ENCODE results near the gene SFMBT2. TPM values are rescaled to one million over a fixed set of nuclear protein-coding genes. Genes with fewer than 3 reads are reported as not detected.

The SFMBT2 gene
- total RNA-seq, 2 experiments from 2014 or later, result 7.9 to 8.3 TPM

GRCh38 chr10:7279303-7279702 is 131.5 kb downstream of the SFMBT2 start:
- Histone ChIP-seq H3K36me3 (ENCODE audit: insufficient read depth, low read length) (no peaks in the 10 kb centered on the region), H3K27ac (ENCODE audit: low read depth, low read length, poor library complexity, severe bottlenecking) (no peak overlapping the region), H3K9me3 (ENCODE audit: low read length) (no peaks in the 10 kb centered on the region), H3K4me2 (ENCODE audit: low read length) (no peak overlapping the region), H3K4me1 (ENCODE audit: insufficient read depth, low read length, poor library complexity, severe bottlenecking) (no peaks in the 10 kb centered on the region), H3K79me2 (ENCODE audit: insufficient read depth, low read depth, low read length) (no peaks in the 10 kb centered on the region), H2AFZ (ENCODE audit: low read length) (no peak overlapping the region), H4K20me1 (ENCODE audit: insufficient read depth, low read length) (no peaks in the 10 kb centered on the region), H3K4me3 (ENCODE audit: low read depth, low read length, poor library complexity, severe bottlenecking) (no peak overlapping the region), H3K9me2 (ENCODE audit: insufficient read depth, low read length) (no peaks in the 10 kb centered on the region)
- no peak for DNase-seq (ENCODE audit: low spot score)
- no TSS peak for BruUV-seq (replicated peaks)
- CTCF ChIA-PET (ENCODE audit: unreplicated experiment), result no interaction called here
- intact Hi-C loops (cut with micrococcal nuclease; ENCODE audit: unreplicated experiment), result no loop called here
- no peak for TF ChIP-seq EZH2phosphoT487 (IDR thresholded peaks at IDR 0.05; ENCODE audit: borderline replicate concordance, low read depth, low read length)
- no peak for TF ChIP-seq CTCF (conservative IDR thresholded peaks at IDR 0.05; ENCODE audit: low read length)
- POLR2A ChIA-PET, result no interaction called here

GRCh38 chr10:7277867-7278266 is 133.0 kb downstream of the SFMBT2 start:
- CTCF ChIA-PET (ENCODE audit: unreplicated experiment), result no interaction called here
- no TSS peak for BruUV-seq (replicated peaks)

GRCh38 chr10:7277432-7277831 is 133.4 kb downstream of the SFMBT2 start:
- H3K9me3 ChIP-seq (ENCODE audit: low read length), result no peaks in the 10 kb centered on the region
- BruUV-seq (replicated peaks), result no TSS peak

More at GRCh38 chr10:7277867-7278266, 133.0 kb downstream of the SFMBT2 start:
- Histone ChIP-seq H3K9me3 (ENCODE audit: low read length) (no peaks in the 10 kb centered on the region), H3K4me3 (ENCODE audit: low read depth, low read length, poor library complexity, severe bottlenecking) (no peak overlapping the region), H3K9me2 (ENCODE audit: insufficient read depth, low read length) (no peaks in the 10 kb centered on the region), H2AFZ (ENCODE audit: low read length) (no peak overlapping the region), H3K4me1 (ENCODE audit: insufficient read depth, low read length, poor library complexity, severe bottlenecking) (no peaks in the 10 kb centered on the region), H3K4me2 (ENCODE audit: low read length) (no peak overlapping the region), H4K20me1 (ENCODE audit: insufficient read depth, low read length) (no peaks in the 10 kb centered on the region), H3K27ac (ENCODE audit: low read depth, low read length, poor library complexity, severe bottlenecking) (no peak overlapping the region), H3K36me3 (ENCODE audit: insufficient read depth, low read length) (no peaks in the 10 kb centered on the region), H3K79me2 (ENCODE audit: insufficient read depth, low read depth, low read length) (no peaks in the 10 kb centered on the region)
- no peak for DNase-seq (ENCODE audit: low spot score)
- intact Hi-C loops (cut with micrococcal nuclease; ENCODE audit: unreplicated experiment), result no loop called here
- POLR2A ChIA-PET, result no interaction called here
- TF ChIP-seq EZH2phosphoT487 (IDR thresholded peaks at IDR 0.05; ENCODE audit: borderline replicate concordance, low read depth, low read length) (no peak), CTCF (conservative IDR thresholded peaks at IDR 0.05; ENCODE audit: low read length) (no peak)

More at GRCh38 chr10:7277432-7277831, 133.4 kb downstream of the SFMBT2 start:
- ChIA-PET CTCF (ENCODE audit: unreplicated experiment) (no interaction called here), POLR2A (no interaction called here)
- Histone ChIP-seq H3K4me2 (ENCODE audit: low read length) (no peak overlapping the region), H3K9me2 (ENCODE audit: insufficient read depth, low read length) (no peaks in the 10 kb centered on the region), H3K4me1 (ENCODE audit: insufficient read depth, low read length, poor library complexity, severe bottlenecking) (no peaks in the 10 kb centered on the region), H2AFZ (ENCODE audit: low read length) (no peak overlapping the region), H3K79me2 (ENCODE audit: insufficient read depth, low read depth, low read length) (no peaks in the 10 kb centered on the region), H4K20me1 (ENCODE audit: insufficient read depth, low read length) (no peaks in the 10 kb centered on the region), H3K4me3 (ENCODE audit: low read depth, low read length, poor library complexity, severe bottlenecking) (no peak overlapping the region), H3K36me3 (ENCODE audit: insufficient read depth, low read length) (no peaks in the 10 kb centered on the region), H3K27ac (ENCODE audit: low read depth, low read length, poor library complexity, severe bottlenecking) (no peak overlapping the region)
- intact Hi-C loops (cut with micrococcal nuclease; ENCODE audit: unreplicated experiment), result no loop called here
- TF ChIP-seq CTCF (conservative IDR thresholded peaks at IDR 0.05; ENCODE audit: low read length) (no peak), EZH2phosphoT487 (IDR thresholded peaks at IDR 0.05; ENCODE audit: borderline replicate concordance, low read depth, low read length) (no peak)
- DNase-seq (ENCODE audit: low spot score), result no peak

All from OCI-LY7 (cell line).